HG03159 (cell line): ENCODE measurements around the gene PIGU.
"Not testable (repeated sequence)": the region's sequence is repeated elsewhere in the genome, so short reads cannot be mapped to it uniquely, and the experiment has no call there.

Experiments
- ATAC-seq: cut with Tn5 transposase; IDR thresholded peaks from one replicate; pipeline ENCODE4 v1.9.1; 2021; ENCODE audit warnings: mild to moderate bottlenecking, moderate library complexity; ENCODE audit not compliant: unreplicated experiment

The PIGU gene

DNA sequence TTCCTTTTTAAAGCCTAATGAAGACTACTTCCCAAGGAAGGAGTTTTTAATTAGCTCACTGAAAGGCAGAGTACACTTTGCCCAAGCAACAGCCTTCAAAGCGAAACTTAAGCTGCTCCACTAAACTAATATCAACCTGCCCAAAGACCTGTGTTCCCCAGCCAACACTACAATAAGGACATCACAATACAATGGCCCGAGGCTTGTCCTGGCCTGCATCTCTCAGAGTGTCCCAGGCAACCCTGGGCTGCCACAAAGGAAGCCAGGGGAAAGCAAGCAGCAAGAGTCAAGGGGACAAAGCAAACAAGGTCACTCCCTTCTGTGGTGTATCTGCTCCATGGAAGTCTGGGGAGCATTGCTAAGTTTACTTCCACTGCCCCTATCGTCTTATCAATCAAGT, 52.3 kb downstream of the PIGU start:
- ATAC-seq: no peak

DNA sequence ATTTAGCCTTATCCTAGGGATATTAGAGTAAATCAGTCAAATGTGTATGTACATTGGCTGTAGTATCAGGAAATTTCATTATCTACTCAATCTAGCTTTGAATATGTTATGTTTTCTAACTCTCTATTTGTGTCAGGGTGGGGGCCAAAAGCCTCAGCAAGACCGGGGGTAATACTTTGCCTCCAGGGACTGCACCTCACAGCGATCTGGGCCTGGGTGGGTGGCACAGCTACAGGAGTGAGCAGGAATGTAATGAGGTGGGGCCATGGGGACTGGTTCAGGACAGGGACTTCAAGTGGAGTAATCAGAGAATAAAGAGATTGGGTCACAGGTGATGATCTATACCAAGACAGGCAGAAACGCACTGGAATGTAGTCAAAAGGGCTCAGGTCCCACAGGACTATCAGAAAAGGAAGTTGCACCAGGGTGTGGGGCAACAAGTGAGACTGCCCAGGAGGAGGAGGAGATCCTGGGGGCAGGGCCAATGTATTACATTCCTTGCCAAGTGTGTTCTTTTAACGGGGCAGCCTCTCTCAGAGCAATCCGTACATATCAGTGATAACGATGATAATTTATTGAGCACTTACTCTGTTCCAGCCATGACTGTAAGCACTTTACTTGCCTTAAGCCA, 54.0 kb downstream of the PIGU start:
- ATAC-seq: no peak

- ATAC-seq: no peak
These were observed 55.2 kb downstream of the PIGU start for GRCh38 chr20:34621383-34622367.

DNA sequence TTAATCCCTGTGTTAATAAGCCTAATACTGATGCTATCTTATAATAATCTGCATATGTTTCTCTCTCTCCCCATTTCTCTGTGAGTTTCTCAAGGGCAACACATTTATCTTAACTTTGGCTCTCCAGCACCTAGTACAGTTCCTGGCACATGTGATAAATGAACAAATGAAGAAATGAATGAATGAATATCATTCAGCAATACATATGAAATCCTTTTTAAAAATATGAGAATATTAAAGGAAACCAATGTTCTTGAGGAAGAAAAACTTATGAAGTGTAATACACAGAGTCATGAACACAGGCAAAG, 55.9 kb downstream of the PIGU start:
- ATAC-seq: no peak

GRCh38 chr20:34618676-34619075, 58.2 kb downstream of the PIGU start:
- no peak for ATAC-seq

DNA sequence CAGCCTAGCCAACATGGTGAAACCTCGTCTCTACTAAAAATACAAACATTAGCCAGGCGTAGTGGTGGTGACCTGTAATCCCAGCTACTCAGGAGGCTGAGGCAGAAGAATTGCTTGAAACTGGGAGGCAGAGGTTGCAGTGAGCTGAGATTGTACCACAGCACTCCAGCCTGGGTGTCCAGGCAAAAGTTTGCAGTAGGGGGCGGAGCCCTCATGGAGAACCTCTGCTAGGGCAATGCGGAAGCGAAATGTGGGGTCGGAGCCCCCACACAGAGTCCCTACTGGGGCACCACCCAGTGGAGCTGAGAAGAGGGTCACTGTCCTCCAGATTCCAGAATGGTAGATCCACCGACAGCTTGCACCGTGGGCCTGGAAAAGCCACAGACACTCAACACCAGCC, 60.0 kb downstream of the PIGU start:
- not testable (repeated sequence) for ATAC-seq

- ATAC-seq: no peak
These were observed 61.4 kb downstream of the PIGU start for GRCh38 chr20:34615477-34615876.

GRCh38 chr20:34611976-34612375, 64.9 kb downstream of the PIGU start:
- ATAC-seq: not testable (repeated sequence)

- no peak for ATAC-seq
These were observed 69.8 kb downstream of the PIGU start for GRCh38 chr20:34607066-34607465.

DNA sequence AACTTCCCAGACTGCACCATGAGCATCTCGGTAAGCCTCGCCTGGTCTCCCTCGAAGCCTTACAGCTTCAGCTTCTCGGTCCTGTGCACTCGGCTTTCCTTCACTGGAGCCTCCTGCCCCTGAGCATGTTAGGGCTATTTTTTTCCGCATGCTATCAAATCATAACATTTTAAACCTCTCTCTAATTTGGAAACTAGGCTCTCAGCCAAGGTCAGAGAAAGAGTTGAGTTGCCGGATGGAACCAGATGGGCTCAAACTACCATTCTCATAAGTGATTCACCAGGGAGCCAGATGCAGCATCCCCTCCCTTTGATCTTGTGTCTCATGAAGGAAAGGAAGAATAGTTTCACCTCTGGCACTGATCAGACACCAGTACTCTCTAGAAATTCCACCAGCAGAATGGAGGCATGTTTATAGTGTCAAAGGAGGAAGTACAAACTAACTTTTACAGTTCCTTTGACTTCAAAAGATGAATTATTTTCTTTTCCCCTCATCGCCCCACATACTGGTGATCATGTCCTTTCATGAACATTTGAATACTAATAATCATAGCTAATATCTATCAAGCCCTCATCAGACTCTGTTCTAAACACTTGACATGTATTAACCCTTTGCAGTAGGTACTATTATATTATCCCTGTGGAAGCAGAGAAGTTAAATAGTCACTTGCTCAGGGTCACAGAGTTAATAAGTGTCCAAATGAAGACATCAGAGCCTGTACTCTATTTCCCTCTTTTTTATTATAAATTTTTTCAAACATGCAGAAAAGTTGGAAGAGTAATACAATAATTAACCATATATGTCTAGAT, 71.7 kb downstream of the PIGU start:
- ATAC-seq: no peak

- no peak for ATAC-seq
These were observed 75.8 kb downstream of the PIGU start for GRCh38 chr20:34600892-34601653.

DNA sequence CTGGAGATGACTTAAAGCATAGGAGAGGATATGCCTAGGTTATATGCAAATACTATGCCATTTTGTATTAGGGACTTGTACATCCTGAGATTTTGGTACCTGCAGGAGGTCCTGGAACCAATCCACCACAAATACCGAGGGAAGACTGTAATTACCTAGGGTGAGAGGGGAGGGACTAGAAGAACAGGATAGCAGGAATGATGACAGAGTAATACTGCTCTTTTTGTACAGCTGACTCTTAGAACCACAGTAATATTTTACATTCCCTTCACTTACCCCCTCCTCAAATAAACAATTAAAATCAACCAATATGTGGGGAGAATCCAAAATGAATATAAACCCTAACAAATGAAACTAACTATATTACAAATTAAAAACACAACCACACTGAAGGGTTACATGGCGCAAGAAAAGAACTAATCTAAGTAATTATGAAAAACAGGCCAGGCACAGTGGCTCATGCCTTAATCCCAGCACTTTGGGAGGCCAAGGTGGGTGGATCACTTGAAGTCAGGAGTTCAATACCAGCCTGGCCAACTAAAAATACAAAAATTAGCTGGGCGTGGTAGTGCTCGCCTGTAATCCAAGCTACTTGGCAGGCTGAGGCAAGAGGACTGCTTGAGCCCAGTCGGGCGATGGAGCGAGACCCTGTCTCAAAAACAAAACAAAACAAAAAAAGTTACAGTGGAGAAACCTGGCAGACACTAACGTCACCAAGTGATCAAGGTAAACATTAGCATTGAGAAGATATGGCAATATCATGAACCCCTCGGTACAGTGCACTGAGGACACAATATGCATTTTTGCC, 81.3 kb downstream of the PIGU start:
- ATAC-seq: no peak

DNA sequence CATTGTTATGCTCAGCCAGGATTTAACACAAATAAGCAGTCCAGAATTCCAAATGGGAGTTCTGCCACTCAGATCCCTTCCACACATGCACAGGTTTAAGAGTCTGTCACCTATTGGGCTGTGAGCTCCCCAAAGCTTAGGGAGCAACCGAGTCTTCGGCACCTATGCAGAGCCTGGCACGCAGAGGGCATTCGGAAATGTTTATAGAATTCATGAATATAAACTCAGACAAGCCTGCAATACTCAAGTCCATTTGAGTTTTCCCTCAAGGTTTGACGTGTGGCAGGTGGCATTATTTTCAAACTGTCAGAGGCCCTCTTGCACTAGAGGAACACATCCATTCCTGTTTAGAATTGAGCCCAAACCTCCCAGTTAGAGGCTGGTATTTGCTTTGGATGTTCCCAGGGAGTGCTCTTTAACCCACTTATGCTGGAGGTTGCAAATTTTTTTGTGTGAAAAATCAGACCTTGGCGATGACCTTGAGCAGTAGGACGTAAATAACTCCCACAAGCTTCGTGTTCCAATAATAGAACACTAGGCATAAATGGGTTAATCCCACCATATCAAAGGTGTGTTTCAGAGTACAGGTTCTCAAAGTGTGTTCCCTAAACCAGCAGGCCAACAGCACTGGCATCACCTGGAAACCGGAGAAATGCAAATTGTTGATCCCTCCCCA, 90.3 kb downstream of the PIGU start:
- no peak for ATAC-seq

DNA sequence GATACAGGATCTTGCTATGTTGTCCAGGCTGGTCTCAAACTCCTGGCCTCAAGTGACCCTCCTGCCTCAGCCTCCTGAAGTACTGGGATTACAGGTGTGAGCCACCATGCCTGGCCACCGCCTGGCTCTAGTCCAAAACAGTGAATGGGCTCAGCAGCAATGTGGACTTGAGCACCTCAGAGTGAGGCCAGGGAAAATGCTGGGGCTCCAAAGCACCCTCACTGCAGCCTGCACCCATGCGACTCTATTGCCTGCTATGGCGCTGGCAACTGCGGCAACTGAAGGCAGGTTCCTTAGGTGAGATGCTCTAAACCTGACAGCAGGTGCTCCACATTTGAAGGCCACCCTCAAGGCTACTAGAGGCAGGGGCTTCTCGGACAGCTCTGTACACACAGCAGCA, 91.9 kb downstream of the PIGU start:
- no peak for ATAC-seq

- ATAC-seq: no peak
These were observed 93.3 kb downstream of the PIGU start for GRCh38 chr20:34583544-34583943.

GRCh38 chr20:34582911-34583310, 94.0 kb downstream of the PIGU start:
- no peak for ATAC-seq

DNA sequence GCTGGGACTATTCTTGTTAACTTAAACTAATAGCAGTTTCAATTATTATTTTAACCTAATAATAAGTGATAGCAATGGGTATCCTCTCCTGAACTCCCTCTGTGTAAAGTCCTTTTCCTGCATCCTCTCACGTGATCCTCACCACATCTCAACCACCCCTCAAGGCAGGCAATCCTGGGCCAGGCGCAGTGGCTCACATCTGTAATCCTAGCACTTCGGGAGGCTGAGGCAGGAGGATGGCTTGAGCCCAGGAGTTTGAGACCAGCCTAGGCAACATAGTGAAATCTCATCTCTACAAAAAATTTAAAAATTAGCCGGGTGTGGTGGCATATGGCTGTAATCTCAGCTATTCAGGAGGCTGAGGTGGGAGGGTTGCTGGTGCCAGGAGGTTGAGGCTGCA, 94.7 kb downstream of the PIGU start:
- ATAC-seq: no peak

DNA sequence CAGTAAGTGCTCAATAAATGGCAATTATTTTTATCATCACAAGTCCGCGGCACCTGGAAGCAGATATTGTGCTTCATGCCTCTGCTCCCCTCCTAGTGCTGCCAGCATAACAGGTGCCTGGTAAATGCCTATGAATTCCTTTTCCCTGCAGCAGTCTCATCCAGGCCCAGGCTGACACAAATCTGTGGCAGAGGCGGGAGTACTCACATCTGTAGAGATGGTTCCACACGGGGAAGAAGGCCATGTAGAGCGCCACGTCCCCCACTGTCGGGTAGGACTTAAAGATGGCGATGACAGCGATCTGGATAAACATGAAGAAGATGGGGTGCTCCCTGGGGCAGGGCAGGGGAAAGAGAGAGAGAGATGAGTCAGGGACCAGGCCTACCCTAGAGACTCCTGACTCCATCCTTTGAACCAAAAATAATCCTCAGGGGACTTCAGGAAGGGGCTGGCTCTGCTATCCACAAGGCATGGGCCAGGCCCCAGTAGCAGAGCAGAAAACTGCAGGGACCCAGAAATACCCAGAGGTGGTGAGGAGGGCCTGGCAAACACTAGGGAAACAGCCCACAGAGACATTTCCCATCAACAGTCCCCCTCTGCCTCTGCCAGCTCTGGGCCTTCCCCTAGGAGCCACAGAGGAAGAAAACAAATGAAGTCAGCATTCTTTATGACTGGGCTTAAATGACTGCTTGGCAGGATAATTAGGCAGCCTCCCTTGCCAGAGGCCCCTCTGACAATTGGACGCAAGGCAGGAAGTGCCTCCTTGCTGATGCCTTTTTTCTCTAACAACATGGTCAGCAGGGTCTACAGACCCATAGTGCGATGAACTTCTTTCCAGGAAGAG, 95.3 kb downstream of the PIGU start:
- ATAC-seq: no peak
